ENCODE results near the gene NUDT14.

Gene NUDT14

DNA sequence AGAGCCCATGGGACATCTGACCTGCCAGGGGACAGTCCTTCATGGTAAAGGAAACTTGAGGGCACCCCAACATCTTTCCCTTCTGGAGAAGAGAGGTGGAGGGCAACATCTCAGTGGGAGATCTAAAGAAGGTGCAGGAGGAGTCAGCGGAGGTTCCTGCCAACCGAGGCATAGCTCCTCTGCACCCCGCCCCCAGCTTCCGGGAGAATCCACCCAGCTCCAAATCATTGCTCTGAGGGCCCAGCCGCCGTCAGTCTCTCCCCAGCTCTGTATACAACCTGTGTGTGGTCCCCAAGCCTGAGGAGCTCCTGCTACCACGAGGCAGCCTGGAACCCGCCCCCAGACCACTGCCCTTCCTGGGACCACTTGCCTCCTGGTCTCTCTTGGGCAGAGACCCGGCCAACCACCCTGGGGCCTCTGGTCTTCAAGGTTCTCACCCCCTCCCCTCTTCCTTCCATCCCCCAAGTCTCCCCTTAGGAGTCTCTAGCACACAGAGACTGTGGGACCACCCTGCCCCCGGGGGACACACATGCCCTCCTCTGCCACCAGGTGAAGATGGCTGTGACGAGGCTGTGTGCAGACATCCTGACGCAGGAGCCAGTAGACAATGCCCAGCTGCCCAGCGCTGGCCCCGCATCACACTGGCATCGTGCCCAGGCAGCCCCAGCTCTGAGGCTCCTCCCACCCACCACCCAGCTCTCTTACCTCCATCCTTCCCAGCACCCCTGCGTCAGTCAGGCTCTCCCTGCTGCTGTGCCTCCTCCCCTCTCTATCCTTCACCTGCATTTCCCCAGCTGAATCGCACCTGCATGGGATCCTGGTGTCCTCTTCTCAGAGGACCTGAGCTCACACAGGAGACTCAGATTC is 13.0 kb upstream of the NUDT14 start:
- no peak overlapping the region for H3K9ac ChIP-seq (ENCODE audit: low read depth, low read length)
- H3K36me3 ChIP-seq (ENCODE audit: control insufficient read depth, insufficient read depth, low read length): no peaks in the 10 kb centered on the region
- no peak overlapping the region for H3K4me3 ChIP-seq (ENCODE audit: low read depth, low read length)
- no peaks in the 10 kb centered on the region for H3K4me1 ChIP-seq (ENCODE audit: control insufficient read depth, insufficient read depth, low read length)
- peaks cover 5% of the 10 kb centered on the region for H3K27me3 ChIP-seq (ENCODE audit: control insufficient read depth, insufficient read depth, low read length)
- H3K9me3 ChIP-seq (ENCODE audit: control insufficient read depth, insufficient read depth, low read length): no peaks in the 10 kb centered on the region

GRCh38 chr14:105192866-105193731 is 12.0 kb upstream of the NUDT14 start:
- H3K9ac ChIP-seq (ENCODE audit: low read depth, low read length): no peak overlapping the region
- no peaks in the 10 kb centered on the region for H3K4me1 ChIP-seq (ENCODE audit: control insufficient read depth, insufficient read depth, low read length)
- H3K4me3 ChIP-seq (ENCODE audit: low read depth, low read length): no peak overlapping the region

GRCh38 chr14:105187935-105188524 is 6.9 kb upstream of the NUDT14 start:
- H3K9ac ChIP-seq (ENCODE audit: low read depth, low read length): no peak overlapping the region
- H3K4me3 ChIP-seq (ENCODE audit: low read depth, low read length): no peak overlapping the region
- H3K9me3 ChIP-seq (ENCODE audit: control insufficient read depth, insufficient read depth, low read length): no peaks in the 10 kb centered on the region
- no peaks in the 10 kb centered on the region for H3K36me3 ChIP-seq (ENCODE audit: control insufficient read depth, insufficient read depth, low read length)
- H3K27me3 ChIP-seq (ENCODE audit: control insufficient read depth, insufficient read depth, low read length): no peaks in the 10 kb centered on the region
- H3K4me1 ChIP-seq (ENCODE audit: control insufficient read depth, insufficient read depth, low read length): no peaks in the 10 kb centered on the region

More at GRCh38 chr14:105192866-105193731, 12.0 kb upstream of the NUDT14 start:
- Histone ChIP-seq H3K36me3 (ENCODE audit: control insufficient read depth, insufficient read depth, low read length) (no peaks in the 10 kb centered on the region), H3K9me3 (ENCODE audit: control insufficient read depth, insufficient read depth, low read length) (no peaks in the 10 kb centered on the region), H3K27me3 (ENCODE audit: control insufficient read depth, insufficient read depth, low read length) (peaks cover 5% of the 10 kb centered on the region)

DNA sequence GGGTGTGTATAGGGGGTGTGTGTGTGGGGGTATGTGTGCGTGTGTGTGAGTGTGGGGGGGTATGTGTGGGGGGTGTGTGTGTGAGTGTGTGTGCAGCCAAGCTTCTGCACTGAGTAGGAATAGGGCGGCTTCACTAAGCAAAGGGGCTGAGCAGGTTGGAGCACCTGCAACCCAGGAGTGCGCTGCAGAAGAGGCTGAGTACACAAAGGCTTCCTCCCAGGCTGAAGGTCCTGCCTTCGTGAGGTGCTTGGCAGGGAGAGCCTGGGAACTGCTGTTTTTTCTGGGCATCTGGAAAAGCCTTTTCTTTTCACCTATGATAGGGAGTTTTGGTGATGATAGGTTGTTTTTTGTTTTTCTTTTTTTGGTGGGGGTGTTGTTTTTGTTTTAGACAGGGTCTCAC is 6.0 kb upstream of the NUDT14 start:
- Histone ChIP-seq H3K4me1 (ENCODE audit: control insufficient read depth, insufficient read depth, low read length) (no peaks in the 10 kb centered on the region), H3K9me3 (ENCODE audit: control insufficient read depth, insufficient read depth, low read length) (no peaks in the 10 kb centered on the region), H3K9ac (ENCODE audit: low read depth, low read length) (no peak overlapping the region)

GRCh38 chr14:105185973-105186372 is 4.9 kb upstream of the NUDT14 start:
- Histone ChIP-seq H3K36me3 (ENCODE audit: control insufficient read depth, insufficient read depth, low read length) (no peaks in the 10 kb centered on the region), H3K4me3 (ENCODE audit: low read depth, low read length) (no peak overlapping the region), H3K9me3 (ENCODE audit: control insufficient read depth, insufficient read depth, low read length) (no peaks in the 10 kb centered on the region), H3K27me3 (ENCODE audit: control insufficient read depth, insufficient read depth, low read length) (peaks cover 7% of the 10 kb centered on the region), H3K4me1 (ENCODE audit: control insufficient read depth, insufficient read depth, low read length) (peaks cover 3% of the 10 kb centered on the region), H3K9ac (ENCODE audit: low read depth, low read length) (no peak overlapping the region)

More for the DNA sequence above, 6.0 kb upstream of the NUDT14 start:
- no peak overlapping the region for H3K4me3 ChIP-seq (ENCODE audit: low read depth, low read length)
- peaks cover under 1% of the 10 kb centered on the region for H3K27me3 ChIP-seq (ENCODE audit: control insufficient read depth, insufficient read depth, low read length)
- no peaks in the 10 kb centered on the region for H3K36me3 ChIP-seq (ENCODE audit: control insufficient read depth, insufficient read depth, low read length)

- Histone ChIP-seq H3K27me3 (ENCODE audit: control insufficient read depth, insufficient read depth, low read length) (peaks cover 7% of the 10 kb centered on the region), H3K4me3 (ENCODE audit: low read depth, low read length) (no peak overlapping the region), H3K36me3 (ENCODE audit: control insufficient read depth, insufficient read depth, low read length) (no peaks in the 10 kb centered on the region), H3K4me1 (ENCODE audit: control insufficient read depth, insufficient read depth, low read length) (peaks cover 3% of the 10 kb centered on the region), H3K9ac (ENCODE audit: low read depth, low read length) (no peak overlapping the region), H3K9me3 (ENCODE audit: control insufficient read depth, insufficient read depth, low read length) (no peaks in the 10 kb centered on the region)
Measured at GRCh38 chr14:105185001-105185400, 3.9 kb upstream of the NUDT14 start.

DNA sequence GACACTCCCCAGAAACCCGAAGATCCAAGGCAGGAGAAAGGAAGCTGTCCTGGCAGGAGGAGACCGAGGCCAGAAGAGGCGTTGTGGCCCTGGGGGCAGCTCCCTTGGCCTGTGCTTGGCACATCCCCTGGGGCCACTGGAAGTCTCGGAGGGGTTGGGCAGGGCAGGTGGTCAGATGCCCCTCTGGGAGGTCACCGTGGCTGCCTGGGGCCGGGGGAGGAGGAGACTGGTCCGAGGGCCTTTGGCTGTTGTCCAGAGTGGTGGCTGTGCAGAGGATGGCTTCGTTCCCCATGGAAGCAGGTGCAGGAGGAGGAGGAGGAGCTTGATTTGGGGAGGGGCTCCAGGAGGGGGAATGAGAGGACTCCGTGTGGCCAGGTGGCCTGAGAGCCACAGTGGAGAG is 3.3 kb upstream of the NUDT14 start:
- no peak overlapping the region for H3K4me3 ChIP-seq (ENCODE audit: low read depth, low read length)
- H3K36me3 ChIP-seq (ENCODE audit: control insufficient read depth, insufficient read depth, low read length): peaks cover 3% of the 10 kb centered on the region
- no peak overlapping the region for H3K9ac ChIP-seq (ENCODE audit: low read depth, low read length)
- peaks cover 3% of the 10 kb centered on the region for H3K4me1 ChIP-seq (ENCODE audit: control insufficient read depth, insufficient read depth, low read length)
- H3K27me3 ChIP-seq (ENCODE audit: control insufficient read depth, insufficient read depth, low read length): peaks cover 10% of the 10 kb centered on the region
- no peaks in the 10 kb centered on the region for H3K9me3 ChIP-seq (ENCODE audit: control insufficient read depth, insufficient read depth, low read length)

DNA sequence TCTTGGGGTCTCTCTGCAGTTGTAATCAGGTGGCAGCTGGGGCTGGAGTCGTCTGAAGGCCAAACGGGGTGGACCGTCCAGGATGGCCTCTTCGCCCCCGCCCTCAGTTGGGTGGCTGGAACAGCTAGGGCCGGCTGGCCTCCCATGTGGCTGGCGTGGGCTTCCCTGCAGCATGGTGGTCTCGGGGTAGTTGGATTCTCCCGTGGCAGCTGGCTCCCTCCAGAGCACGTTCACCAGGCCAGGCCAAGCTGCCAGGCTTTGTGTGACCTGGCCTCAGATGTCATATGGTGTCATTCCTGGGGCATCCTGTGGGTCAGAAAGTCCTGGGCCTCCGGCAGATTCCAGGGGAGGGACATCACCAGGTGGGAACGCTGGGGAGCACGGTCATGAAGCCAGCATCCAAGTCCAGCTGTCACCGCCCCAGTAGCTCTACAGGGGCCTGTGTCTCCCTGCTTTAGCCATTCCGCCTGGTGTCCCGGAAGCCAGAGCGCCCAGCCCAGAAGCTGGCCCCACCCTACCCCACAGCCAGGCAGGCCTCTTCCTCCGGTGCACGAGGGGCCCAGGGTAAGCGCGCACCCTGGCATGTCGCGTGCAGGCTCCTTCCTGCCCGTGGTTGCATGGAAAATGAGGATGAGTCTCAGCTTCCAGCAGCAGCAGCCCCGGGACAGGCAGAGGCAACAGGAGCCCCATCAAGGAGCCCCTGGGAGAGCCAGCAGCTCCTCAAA is 1.3 kb upstream of the NUDT14 start:
- Histone ChIP-seq H3K27me3 (ENCODE audit: control insufficient read depth, insufficient read depth, low read length) (peaks cover 10% of the 10 kb centered on the region), H3K4me3 (ENCODE audit: low read depth, low read length) (no peak overlapping the region), H3K36me3 (ENCODE audit: control insufficient read depth, insufficient read depth, low read length) (peaks cover 5% of the 10 kb centered on the region), H3K4me1 (ENCODE audit: control insufficient read depth, insufficient read depth, low read length) (peaks cover 3% of the 10 kb centered on the region), H3K9me3 (ENCODE audit: control insufficient read depth, insufficient read depth, low read length) (no peaks in the 10 kb centered on the region), H3K9ac (ENCODE audit: low read depth, low read length) (no peak overlapping the region)

DNA sequence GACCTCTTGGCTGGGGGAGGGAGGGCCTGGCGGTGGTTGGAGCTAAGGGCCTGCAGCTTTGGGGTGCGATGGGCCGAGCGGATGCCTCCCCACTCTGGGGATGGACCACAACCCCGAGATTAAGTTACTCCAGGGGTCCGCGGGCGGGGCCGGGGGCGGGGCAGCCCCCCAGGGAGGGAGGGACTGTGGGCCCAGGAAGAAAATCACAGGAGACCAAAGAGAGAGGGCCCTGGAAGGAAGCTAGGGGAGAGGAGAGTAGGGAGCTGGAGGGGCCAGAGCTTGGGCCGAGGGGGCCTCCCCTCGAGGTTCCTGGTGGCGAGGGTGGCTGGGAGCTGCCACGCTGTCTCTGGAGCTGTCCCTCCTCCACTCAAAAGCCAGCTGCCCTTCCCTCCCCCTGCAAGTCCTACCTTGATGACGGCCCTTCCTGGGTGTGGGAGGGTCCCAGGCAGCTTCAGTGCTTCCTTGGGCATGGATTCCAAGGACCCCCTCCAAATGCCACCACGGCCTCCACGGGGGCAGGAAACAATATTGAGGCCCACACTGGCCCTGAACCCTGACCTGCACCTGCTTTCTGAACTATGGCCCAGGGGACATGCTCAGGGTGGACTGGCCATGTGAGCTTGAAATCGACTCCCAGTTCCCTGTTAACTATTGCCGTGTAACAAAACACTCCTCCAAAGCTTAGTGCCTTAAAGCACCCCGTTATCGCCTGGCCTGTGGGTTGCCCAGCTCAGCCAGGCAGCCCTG is 610 bp upstream of the NUDT14 start:
- peaks cover 5% of the 10 kb centered on the region for H3K36me3 ChIP-seq (ENCODE audit: control insufficient read depth, insufficient read depth, low read length)
- no peak overlapping the region for H3K9ac ChIP-seq (ENCODE audit: low read depth, low read length)
- H3K4me1 ChIP-seq (ENCODE audit: control insufficient read depth, insufficient read depth, low read length): peaks cover 3% of the 10 kb centered on the region
- H3K9me3 ChIP-seq (ENCODE audit: control insufficient read depth, insufficient read depth, low read length): no peaks in the 10 kb centered on the region
- peak overlapping the region; percentile 22 for H3K4me3 ChIP-seq (ENCODE audit: low read depth, low read length)
- peaks cover 10% of the 10 kb centered on the region for H3K27me3 ChIP-seq (ENCODE audit: control insufficient read depth, insufficient read depth, low read length)

DNA sequence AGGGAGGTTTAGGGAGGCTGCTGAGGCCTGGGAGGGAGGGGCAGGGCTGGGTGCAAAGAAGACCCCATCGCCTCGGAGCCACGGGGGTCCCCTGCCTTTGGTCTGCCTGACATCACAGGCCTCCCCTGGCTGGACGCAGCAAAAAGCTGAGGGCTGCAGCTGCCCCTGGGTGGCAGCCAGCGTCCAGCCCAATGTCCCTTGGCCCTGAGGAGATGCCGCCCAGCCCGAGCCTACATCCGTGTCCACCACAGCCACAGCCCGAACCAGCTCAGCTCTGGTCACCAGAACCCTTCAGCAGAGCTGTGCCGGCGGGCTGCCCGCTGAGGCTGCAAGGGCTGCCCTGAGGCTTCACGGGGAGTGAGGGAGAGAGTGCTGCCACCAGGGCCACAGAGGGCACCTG is 1.9 kb downstream of the NUDT14 start:
- H3K4me3 ChIP-seq (ENCODE audit: low read depth, low read length): no peak overlapping the region
- no peaks in the 10 kb centered on the region for H3K9me3 ChIP-seq (ENCODE audit: control insufficient read depth, insufficient read depth, low read length)
- peaks cover 9% of the 10 kb centered on the region for H3K36me3 ChIP-seq (ENCODE audit: control insufficient read depth, insufficient read depth, low read length)
- H3K4me1 ChIP-seq (ENCODE audit: control insufficient read depth, insufficient read depth, low read length): peaks cover 3% of the 10 kb centered on the region
- no peak overlapping the region for H3K9ac ChIP-seq (ENCODE audit: low read depth, low read length)
- peaks cover 10% of the 10 kb centered on the region for H3K27me3 ChIP-seq (ENCODE audit: control insufficient read depth, insufficient read depth, low read length)

DNA sequence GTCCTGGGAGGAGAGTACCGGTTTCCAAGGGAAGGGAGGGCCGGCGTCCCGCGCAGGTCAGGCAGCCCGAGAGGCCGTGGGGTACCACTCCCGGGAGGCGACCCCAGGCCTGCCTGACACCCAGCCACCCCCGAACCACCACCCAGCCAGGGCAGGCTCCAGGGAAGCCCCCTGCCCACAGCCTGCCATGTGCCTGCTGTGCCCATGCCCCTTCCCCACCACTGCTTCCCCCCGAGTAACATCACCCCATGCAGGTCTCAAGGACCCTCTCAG is 2.3 kb downstream of the NUDT14 start:
- Histone ChIP-seq H3K4me1 (ENCODE audit: control insufficient read depth, insufficient read depth, low read length) (peaks cover 3% of the 10 kb centered on the region), H3K9me3 (ENCODE audit: control insufficient read depth, insufficient read depth, low read length) (no peaks in the 10 kb centered on the region), H3K4me3 (ENCODE audit: low read depth, low read length) (no peak overlapping the region), H3K9ac (ENCODE audit: low read depth, low read length) (no peak overlapping the region), H3K27me3 (ENCODE audit: control insufficient read depth, insufficient read depth, low read length) (peaks cover 10% of the 10 kb centered on the region), H3K36me3 (ENCODE audit: control insufficient read depth, insufficient read depth, low read length) (peaks cover 9% of the 10 kb centered on the region)

Data from iPS-15b (cell line).